GM21367 (cell line): ENCODE results near the gene PRDM16.

Experiments used
- ATAC-seq: cut with Tn5 transposase; IDR thresholded peaks from one replicate; pipeline ENCODE4 v1.9.1; 2021; ENCODE audit not compliant: unreplicated experiment

Gene PRDM16

GRCh38 chr1:3347257-3348020 is 278.4 kb downstream of the PRDM16 start:
- no peak for ATAC-seq

- ATAC-seq: no peak
These were observed 279.3 kb downstream of the PRDM16 start for GRCh38 chr1:3348196-3348865.

- no peak for ATAC-seq
These were observed 280.4 kb downstream of the PRDM16 start for GRCh38 chr1:3349161-3349967.

GRCh38 chr1:3349968-3350299 is 280.9 kb downstream of the PRDM16 start:
- ATAC-seq: no peak

- no peak for ATAC-seq
These were observed 281.7 kb downstream of the PRDM16 start for GRCh38 chr1:3350506-3351261.

GRCh38 chr1:3351449-3352298 is 282.7 kb downstream of the PRDM16 start:
- ATAC-seq: no peak

- no peak for ATAC-seq
These were observed 283.4 kb downstream of the PRDM16 start for GRCh38 chr1:3352299-3352951.

DNA sequence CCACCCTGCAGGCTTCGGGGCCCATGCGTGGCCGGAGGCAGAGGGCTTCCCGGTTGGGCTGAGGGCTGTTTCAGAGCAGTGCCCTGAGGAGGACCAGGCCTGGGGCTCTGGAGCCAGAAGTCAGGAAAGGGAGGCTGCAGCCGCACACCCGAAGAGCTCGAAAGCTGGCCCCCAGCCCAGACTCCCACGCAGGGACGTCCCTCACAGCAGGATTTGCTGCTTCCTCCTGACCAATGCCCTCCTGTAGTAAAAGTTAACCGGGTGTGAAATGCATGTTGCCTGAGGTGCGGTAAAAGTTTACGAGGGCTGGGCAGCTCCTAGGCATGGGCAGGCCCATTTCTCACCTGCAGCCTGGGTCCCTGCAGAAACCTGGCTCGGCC is 283.9 kb downstream of the PRDM16 start:
- ATAC-seq: no peak

DNA sequence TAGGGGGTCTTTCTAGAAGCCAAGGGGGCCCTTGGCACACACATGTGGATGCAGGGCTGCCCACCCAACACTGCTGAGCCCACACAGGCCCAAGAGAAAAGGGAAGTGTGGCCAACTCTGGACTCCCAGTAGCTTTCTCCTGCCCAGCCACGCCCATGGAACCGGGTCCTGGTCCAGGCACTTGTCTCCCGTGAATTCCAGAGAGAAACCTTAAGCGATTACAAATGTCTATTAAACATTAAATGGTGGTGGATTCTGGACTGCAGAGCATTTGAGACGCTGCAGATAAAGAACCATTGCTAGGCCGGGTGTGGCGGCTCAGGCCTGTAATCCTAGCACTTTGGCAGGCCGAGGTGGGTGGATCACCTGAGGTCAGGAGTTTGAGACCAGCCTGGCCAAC is 284.9 kb downstream of the PRDM16 start:
- no peak for ATAC-seq

GRCh38 chr1:3355089-3355488 is 286.1 kb downstream of the PRDM16 start:
- ATAC-seq: no peak

DNA sequence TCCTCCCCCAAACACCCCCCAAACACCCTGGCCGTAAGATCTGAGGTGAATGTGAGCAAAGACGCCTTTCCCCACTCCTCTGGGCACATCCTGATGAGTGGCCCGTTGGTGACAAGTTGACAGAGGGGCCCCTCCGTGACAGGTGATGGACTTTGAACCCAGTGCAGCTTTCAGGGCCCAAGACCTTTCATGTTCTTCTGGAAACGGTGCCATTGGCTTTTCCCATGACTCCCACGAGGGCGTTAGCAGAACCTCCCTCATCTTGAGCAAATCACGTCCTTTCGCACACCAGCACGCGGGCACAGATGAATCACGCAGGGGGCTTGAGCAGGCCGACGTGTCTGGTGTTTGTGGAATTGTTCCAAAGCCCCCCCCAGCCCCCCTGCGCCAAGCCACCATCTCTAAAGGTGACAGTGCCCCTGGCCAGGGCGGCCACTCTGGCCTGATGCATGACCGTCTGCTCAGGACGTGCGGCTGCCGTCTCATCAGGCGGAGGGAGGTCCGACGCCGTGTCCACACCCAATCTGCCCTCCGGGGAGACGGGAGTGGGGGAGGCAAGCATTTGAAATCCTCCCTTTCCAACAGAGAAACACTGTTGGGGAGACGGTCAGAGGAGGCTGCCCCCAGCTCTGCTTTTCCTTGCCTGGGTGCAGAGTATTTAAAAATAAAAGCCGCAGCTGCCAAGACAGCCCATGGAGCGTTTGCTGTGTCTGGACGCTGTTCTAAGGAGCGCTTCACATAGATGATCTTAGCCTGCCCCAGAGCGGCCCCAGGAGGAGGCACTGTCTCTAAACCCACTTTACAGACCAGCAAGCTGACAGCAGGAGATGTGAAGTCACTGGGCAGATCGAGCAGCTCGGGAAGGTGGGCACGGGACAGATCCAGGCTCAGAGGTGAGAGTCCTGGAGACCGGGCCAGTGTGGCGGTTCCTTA is 287.2 kb downstream of the PRDM16 start:
- no peak for ATAC-seq

DNA sequence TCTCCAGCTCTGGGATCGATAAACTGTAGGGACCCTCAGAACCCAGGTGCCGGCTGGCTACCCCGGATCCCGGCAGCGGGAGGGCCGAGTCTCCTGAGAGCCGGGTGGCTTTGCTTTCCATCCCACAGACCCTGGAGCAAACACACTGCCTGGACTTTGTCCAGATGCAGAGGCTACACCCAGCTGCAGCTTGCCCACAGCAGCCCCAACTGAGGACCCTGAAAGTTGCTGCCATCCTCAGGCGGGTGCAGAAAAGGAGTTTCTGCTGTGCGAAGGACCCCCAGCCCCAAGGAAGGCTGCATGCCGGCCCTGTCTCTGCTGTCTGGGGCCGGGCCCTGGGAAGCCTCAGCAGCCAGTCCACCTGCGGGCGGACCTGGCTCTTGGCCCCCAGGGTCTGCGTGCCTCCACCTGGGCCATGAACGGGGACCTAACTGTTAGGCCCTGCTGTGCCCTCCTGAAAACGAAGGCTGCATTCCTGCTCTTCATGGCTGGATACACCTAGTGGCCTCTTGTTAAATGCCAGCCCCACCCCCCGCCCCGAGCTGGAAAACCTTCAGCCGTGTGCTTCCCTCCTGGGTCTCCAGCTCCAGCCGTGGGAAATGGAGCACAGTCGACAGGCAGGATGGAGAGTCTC is 287.9 kb downstream of the PRDM16 start:
- ATAC-seq: no peak

- ATAC-seq: no peak
These were observed 288.7 kb downstream of the PRDM16 start for GRCh38 chr1:3357526-3358297.

GRCh38 chr1:3359351-3359750 is 290.3 kb downstream of the PRDM16 start:
- ATAC-seq: no peak

DNA sequence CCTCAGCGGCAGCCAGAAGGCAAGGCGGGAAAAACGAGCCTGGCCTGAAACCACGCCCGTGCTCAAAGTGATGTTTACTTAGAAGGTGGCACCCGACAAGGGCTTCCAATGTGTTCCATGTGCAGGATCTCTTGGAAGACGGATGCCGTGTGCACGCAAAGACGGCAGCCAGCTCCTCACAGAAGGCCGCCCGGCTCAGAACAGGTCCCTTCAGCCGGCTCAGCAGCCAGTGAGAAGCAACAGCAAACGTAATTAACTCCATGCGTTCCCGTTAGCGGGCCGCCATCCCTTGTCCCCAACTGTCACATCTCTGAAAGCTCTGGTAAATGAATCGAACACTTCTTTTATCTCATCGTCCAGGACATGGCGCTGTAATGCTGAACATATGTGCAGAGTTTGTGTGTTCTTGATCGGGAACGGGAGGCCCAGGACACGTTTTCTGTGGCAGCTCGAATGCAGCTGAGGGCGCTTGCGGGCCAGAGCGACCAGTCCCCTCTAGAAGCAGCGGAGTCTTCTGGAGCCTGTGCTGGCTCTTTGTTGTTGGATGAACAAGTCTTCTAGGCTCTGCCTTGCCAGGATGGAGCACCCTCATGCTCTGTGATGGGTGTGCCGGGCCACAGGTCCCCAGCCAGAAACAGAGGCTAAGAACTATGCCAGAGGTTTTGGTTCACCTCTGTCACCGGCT is 290.9 kb downstream of the PRDM16 start:
- no peak for ATAC-seq

- ATAC-seq: no peak
These were observed 291.7 kb downstream of the PRDM16 start for GRCh38 chr1:3360646-3361257.

GRCh38 chr1:3363023-3363422 is 294.0 kb downstream of the PRDM16 start:
- no peak for ATAC-seq
